B cell (primary cell): ENCODE data around the gene SHISA3.

Source experiments
- CTCF ChIP-seq: fragments of 200-600 bp; IDR thresholded peaks from one replicate; pipeline ENCODE4 v1.8.0; 2022; ENCODE audit warnings: antibody characterized with exemption, mild to moderate bottlenecking
- EZH2 ChIP-seq: IDR thresholded peaks from 2 replicates; pipeline ENCODE4 v1.6.1; 2012; ENCODE audit warnings: borderline replicate concordance, low read depth, mild to moderate bottlenecking, moderate library complexity, low read length; ENCODE audit not compliant: insufficient read depth, poor library complexity, severe bottlenecking

- TF ChIP-seq EZH2: no peak
- TF ChIP-seq CTCF: no peak
Measured at GRCh38 chr4:42391981-42392380, 5.3 kb upstream of the SHISA3 start.
